Measurements from ENCODE around the gene SIRT2.

DNA sequence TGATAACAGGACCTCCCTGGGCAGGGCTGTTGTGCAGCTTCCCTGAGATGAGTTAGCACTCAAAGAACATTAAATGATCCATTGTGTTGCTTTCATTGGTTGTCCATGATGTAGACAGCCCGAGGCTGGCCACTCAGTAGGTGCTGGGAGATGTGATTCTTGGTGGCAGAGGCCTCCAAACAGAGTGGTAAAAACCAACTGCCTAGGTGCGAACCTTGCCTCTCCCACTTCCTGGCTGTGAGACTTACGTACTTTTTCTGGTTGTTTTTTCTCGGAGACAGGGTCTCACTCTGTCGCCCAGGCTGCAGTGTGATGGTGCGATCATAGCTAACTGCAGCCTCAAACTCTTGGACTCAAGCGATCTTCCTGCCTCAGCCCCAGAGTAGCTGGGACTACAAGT is 25.0 kb upstream of the SIRT2 start:
- TF ChIP-seq, protein P1, sequence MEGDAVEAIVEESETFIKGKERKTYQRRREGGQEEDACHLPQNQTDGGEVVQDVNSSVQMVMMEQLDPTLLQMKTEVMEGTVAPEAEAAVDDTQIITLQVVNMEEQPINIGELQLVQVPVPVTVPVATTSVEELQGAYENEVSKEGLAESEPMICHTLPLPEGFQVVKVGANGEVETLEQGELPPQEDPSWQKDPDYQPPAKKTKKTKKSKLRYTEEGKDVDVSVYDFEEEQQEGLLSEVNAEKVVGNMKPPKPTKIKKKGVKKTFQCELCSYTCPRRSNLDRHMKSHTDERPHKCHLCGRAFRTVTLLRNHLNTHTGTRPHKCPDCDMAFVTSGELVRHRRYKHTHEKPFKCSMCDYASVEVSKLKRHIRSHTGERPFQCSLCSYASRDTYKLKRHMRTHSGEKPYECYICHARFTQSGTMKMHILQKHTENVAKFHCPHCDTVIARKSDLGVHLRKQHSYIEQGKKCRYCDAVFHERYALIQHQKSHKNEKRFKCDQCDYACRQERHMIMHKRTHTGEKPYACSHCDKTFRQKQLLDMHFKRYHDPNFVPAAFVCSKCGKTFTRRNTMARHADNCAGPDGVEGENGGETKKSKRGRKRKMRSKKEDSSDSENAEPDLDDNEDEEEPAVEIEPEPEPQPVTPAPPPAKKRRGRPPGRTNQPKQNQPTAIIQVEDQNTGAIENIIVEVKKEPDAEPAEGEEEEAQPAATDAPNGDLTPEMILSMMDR (IDR thresholded peaks at IDR 0.05 in 4 of 5, conservative IDR thresholded peaks at IDR 0.05 in 1 of 5): no peak
- no peak for TF ChIP-seq POLR2A (IDR thresholded peaks at IDR 0.05)
